Central memory CD4-positive, alpha-beta T cell (primary cell): ENCODE measurements around the gene GSTT2.

Experiments used
- DNase-seq: peaks from one replicate; pipeline ENCODE4 v3.0.0; 2022

The GSTT2 gene

GRCh38 chr22:24009227-24010017 lies 29.5 kb downstream of the GSTT2 start:
- no peak for DNase-seq

- no peak for DNase-seq
Observed at GRCh38 chr22:24010018-24010391, 30.1 kb downstream of the GSTT2 start.

DNA sequence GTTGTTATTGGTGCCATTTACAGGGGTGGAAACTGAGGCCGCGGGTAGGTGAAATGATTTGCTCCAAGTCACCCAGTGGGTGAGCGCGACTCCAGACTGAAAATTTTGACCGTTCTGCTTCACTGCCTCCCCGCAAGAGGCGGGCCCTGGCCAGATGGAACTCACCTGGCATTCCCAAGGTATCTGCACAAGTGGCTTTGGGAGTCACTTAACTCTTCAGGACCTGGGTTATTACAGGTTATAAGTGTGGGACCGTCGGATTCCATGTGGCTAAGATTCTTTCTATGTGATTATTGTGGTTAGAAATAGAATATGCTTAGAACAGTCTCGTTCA lies 31.8 kb downstream of the GSTT2 start:
- no peak for DNase-seq

DNA sequence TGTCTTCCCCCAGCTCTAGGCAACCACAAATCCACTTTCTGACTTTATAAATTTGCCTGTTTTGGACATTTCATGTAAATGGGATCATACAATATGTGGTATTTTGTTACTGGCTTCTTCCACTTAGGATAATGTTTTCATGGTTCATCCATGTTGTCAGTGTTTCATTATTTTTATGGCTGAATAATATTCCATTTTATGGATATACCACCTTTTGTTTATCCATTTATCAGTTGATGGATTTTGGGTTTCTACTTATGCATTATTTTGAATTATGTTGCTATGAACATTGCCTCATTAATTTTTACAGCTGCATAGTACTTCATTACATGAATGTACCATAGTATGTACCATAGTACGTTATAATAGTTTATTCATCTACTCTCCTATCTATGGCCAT lies 36.2 kb downstream of the GSTT2 start:
- DNase-seq, result no peak

DNA sequence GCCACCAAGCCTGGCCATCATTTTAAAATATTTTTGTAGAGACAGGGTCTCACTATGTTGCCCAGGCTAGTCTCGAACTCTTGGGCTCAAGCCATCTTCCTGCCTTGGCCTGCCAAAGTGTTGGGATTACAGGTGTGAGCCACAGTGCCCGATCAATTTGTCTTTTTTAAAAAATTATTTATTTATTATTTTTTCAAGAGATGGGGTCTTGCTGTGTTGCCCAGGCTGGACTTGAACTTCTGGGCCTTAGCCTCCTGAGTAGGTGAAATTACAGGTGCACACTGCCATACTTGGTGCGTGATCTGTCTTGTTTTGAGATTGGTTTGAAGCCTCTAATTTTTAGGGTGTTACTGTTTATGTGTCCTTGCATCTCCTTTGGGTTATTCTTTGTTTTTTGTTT lies 41.4 kb downstream of the GSTT2 start:
- no peak for DNase-seq

GRCh38 chr22:24023204-24023789 lies 43.4 kb downstream of the GSTT2 start:
- DNase-seq, result no peak

DNA sequence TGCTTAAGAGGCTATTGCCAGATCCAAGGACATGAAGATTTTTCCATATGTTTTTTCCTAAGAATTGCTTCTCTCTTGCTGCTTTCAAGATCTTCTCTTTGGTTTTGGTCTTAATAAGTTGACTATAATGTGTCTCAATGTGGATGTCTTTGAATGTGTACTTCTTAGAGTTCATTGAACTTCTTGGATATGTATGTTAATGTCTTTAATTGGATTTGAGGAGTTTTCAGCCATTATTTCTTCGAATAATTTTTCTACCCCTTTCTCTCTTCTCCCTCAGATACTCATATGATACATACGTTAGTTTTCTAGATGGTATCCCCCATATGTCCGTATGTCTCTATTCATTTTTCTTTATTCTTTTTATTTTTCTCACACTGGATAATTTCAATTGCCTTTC lies 44.4 kb downstream of the GSTT2 start:
- DNase-seq, result no peak

- no peak for DNase-seq
Observed at GRCh38 chr22:24025475-24025874, 45.5 kb downstream of the GSTT2 start.

GRCh38 chr22:24026056-24026455 lies 46.1 kb downstream of the GSTT2 start:
- DNase-seq, result no peak

- DNase-seq, result no peak
Observed at GRCh38 chr22:24026733-24027132, 46.8 kb downstream of the GSTT2 start.

- DNase-seq, result no peak
Observed at GRCh38 chr22:24027389-24027975, 47.5 kb downstream of the GSTT2 start.

- DNase-seq, result no peak
Observed at GRCh38 chr22:24027991-24028390, 48.1 kb downstream of the GSTT2 start.

DNA sequence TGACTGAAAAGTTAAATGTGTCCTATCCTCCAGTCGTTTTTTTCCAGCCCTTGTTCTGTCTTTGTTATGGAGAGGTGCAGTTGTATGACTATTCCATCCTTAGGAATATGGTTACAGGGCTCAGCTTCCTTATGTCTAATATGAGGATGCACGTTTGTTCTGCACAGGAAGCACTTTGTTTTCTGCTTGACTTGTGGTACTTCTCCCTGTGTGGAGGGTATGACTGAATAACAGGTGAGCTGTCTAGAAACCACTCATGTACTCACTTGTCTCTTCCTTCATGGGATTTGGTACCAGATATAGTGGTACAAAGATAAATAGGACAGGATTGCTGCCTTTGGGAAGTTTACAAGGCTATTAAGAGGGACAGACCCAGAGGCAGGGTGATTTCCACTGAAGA lies 48.6 kb downstream of the GSTT2 start:
- DNase-seq, result no peak

DNA sequence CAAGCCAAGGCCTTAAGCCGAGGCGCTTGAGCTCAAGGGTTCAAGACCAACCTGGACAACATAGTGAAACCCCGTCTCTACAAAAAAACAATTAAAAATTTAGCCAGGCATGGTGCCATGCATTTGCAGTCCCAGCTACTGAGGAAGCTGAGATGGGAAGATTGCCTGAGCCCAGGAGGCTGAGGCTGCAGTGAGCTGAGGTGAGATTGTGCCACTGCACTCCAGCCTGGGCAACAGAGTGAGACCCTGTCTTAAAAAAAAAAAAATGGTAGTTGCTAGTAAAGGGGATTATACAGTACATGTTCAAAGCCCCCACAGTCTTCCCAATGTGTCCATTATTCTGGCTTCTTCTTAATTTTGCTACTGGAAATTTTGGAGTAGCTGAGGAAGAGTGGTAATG lies 49.4 kb downstream of the GSTT2 start:
- DNase-seq, result no peak

DNA sequence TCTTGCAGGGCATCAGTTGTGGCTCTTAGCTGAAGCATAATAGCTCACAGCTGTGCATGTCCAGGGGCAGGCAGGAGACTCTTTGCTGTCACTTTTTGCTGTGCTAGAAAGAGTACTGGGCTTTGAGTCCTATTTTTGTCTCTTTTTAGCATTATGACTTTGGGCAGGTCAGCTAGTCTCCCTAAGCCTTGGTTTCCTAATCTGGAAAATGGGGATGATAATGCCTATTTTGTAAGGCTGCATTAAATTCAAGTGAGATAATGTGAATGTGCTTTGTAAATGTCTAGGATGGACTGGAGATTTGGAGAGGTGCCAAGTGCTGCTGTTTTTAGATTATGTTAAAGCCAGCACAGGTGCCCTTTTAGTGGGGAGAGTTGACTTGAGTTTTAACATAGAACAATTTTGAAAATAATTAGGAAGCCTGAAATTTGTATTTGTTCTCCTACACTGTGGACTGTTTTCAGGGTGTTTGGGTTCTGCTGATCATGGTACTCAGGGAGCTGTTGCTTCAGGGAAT lies 50.3 kb downstream of the GSTT2 start:
- DNase-seq, result no peak
